Measurements from ENCODE around the gene TKFC.
"Not testable (repeated sequence)": the region's sequence is repeated elsewhere in the genome, so short reads cannot be mapped to it uniquely, and the experiment has no call there.

Gene TKFC

GRCh38 chr11:61368646-61369045 is 35.6 kb downstream of the TKFC start:
- DNase-seq (ENCODE audit: low read depth) = no peak

GRCh38 chr11:61369372-61370348 is 36.6 kb downstream of the TKFC start:
- no peak for DNase-seq (ENCODE audit: low read depth)

GRCh38 chr11:61370349-61371005 is 37.4 kb downstream of the TKFC start:
- DNase-seq (ENCODE audit: low read depth) = no peak

GRCh38 chr11:61372659-61373420 is 39.8 kb downstream of the TKFC start:
- no peak for DNase-seq (ENCODE audit: low read depth)

GRCh38 chr11:61375761-61376108 is 42.7 kb downstream of the TKFC start:
- DNase-seq (ENCODE audit: low read depth) = no peak

- DNase-seq (ENCODE audit: low read depth) = no peak
Observed at GRCh38 chr11:61377461-61378160, 44.6 kb downstream of the TKFC start.

GRCh38 chr11:61378713-61379313 is 45.8 kb downstream of the TKFC start:
- no peak for DNase-seq (ENCODE audit: low read depth)

GRCh38 chr11:61380884-61381283 is 47.9 kb downstream of the TKFC start:
- no peak for DNase-seq (ENCODE audit: low read depth)

- DNase-seq (ENCODE audit: low read depth) = not testable (repeated sequence)
Observed at GRCh38 chr11:61383859-61384258, 50.8 kb downstream of the TKFC start.

- no peak for DNase-seq (ENCODE audit: low read depth)
Observed at GRCh38 chr11:61384271-61385242, 51.5 kb downstream of the TKFC start.

- no peak for DNase-seq (ENCODE audit: low read depth)
Observed at GRCh38 chr11:61390161-61390560, 57.1 kb downstream of the TKFC start.

GRCh38 chr11:61392981-61393595 is 60.1 kb downstream of the TKFC start:
- DNase-seq (ENCODE audit: low read depth) = no peak

Data from activated T-helper 9 cell treated with anti-CD3 and anti-CD28 coated beads, Interleukin-2, amount 50 U/mL, for 16 hours (primary cell).